Central memory CD4-positive, alpha-beta T cell (primary cell): ENCODE measurements around the gene PRADC1.

Experiments used
- DNase-seq: peaks from one replicate; pipeline ENCODE4 v3.0.0; 2022

PRADC1 gene

DNA sequence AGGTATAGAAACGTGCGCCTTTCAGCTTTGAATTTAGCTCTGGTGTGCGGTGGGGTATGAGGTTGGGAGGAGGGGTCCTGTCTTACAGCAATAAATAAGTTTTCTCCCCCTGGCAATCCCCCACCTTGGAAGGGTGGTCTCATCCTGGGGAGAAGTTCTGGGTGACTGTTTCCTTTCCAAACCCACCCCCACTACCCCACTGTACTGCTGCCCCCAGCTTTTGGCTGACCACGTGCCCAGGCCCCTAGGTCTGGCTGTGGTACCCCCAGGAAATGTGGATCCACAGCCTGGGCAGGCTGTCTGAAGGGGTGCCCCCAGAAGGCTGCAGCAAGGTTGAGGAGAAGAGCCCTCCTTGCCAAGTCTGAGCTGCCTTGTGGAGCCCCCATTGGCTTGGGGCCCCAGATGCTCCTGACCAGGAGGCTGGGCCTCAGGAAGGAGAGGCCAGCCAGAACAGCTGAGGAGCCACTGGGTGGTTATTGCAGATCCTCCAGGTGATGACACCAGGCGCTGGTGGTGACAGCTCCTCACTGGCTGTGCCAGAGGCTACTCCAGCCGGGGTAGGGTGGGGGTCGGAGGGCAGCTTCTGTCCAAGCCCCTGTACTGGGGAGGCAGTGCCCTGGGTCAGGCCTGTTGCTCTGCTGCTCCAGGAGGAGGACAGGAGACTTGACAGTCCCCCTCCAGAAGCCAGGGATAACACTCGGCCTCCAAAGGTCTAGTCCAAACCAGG, 25.3 kb upstream of the PRADC1 start:
- DNase-seq: no peak

GRCh38 chr2:73257425-73258125, 24.5 kb upstream of the PRADC1 start:
- no peak for DNase-seq

- DNase-seq: no peak
Measured at GRCh38 chr2:73257021-73257420, 24.0 kb upstream of the PRADC1 start.

DNA sequence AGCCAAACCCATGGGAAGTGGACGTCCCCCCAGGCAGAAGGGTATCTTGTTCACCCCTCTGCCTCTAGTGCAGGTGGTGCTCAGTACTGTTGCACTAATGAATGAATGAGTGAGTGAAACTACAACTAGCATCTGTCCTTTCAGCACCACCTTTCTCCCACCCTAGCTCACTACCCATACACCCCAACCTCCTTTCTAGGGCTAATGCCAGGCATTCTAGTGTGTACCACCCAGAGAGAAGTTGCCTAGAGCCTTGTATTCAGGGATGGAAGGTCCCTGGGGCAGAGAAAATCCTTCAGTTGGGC, 23.5 kb upstream of the PRADC1 start:
- DNase-seq: no peak

- no peak for DNase-seq
Measured at GRCh38 chr2:73255907-73256617, 23.0 kb upstream of the PRADC1 start.

DNA sequence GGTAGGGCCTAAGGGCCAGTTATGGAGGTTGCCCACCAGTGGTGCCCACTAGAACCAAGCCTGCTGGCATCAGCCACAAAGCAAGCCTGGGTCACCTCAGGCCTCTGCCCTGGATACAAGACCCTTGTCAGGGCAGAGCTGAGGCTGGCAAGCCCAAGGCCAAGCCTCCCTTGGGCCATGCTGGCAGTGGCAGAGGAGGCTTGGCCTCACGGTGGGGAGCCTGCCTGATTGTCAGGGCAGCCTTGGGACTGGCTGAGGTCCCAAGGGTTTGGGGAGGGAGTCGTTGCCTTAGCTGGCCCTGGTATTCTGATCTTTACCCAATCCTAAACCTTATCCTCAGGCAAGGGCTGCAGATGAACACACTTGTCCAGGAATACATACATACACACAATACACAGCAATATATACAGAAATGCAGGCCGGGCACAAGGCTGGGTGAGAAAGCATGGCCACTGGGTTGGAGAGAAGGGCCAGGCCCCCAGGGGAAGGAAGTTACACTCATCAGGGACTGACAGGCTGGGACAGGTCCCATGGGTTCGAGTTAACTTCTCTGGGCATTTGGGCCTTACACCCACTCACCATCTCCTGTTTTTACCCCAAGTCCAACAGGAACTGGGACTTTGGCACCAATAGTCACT, 22.1 kb upstream of the PRADC1 start:
- no peak for DNase-seq

DNA sequence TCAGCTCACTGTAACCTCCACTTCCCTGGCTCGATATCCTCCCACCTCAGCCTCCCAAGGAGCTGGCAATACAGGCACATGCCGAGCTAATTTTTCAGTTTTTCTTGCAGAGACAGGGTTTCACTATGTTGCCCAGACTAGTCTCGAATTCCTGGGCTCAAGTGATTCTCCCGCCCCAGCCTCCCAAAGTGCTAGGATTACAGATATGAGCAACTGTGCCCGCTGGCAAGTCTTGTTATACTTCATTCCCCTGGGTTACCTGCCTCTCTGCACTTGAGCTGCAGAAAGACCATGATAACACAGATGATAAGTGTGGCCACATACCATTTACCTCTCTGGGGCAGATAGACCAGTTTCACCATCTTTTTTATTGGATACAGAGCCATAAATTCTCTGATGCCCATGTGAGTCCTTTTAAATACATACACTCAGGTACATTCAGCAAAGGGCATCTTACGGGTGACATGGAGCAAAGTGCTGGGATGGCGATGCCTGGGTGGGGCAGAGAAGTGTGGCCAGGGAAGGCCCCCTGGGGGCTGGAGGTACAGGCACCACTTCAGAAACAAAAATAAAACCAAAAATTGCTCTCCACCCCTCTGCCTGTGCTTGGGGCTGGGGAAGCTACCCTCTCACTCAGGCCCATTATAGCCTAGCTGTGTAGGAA, 21.4 kb upstream of the PRADC1 start:
- DNase-seq: no peak

DNA sequence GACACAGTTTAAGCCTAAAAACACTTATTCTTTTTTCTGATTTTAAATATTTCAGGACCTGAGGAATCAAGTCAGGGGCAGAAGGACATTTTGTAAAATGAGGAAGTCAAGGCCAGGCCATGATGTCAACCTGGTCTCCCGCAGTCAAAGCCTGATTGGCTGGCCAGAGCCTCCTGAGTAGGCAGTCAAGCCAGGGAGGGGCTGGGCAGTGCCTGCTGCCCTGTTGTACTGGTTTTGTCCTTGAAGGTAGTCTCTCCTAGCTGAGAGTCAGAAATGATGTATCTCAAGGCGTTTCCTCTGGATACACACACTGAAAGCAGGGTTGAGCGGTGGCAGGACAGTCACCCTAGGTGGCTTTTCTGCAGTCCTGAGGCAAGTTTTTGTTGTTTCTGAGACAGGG, 20.9 kb upstream of the PRADC1 start:
- no peak for DNase-seq

DNA sequence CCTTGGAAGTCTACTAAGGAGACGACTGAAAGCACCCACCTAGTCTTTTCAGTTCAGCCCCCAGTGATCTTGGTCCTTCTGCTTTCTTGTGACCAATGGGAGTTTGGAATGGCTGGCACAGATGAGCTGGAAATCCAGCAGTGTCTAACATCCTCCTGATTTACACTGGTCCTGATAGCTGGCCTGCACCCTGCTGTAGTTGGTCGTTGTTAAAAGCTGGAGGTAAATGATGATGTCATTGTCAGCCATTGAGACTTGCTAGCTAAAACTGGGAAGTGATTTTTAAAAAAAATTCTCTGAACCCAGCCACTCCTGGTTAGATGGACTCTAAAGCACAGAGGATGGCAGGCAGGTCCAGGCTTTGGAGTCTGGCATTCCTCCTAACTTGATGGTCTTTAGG, 20.4 kb upstream of the PRADC1 start:
- DNase-seq: no peak

- no peak for DNase-seq
Measured at GRCh38 chr2:73252238-73253027, 19.4 kb upstream of the PRADC1 start.

DNA sequence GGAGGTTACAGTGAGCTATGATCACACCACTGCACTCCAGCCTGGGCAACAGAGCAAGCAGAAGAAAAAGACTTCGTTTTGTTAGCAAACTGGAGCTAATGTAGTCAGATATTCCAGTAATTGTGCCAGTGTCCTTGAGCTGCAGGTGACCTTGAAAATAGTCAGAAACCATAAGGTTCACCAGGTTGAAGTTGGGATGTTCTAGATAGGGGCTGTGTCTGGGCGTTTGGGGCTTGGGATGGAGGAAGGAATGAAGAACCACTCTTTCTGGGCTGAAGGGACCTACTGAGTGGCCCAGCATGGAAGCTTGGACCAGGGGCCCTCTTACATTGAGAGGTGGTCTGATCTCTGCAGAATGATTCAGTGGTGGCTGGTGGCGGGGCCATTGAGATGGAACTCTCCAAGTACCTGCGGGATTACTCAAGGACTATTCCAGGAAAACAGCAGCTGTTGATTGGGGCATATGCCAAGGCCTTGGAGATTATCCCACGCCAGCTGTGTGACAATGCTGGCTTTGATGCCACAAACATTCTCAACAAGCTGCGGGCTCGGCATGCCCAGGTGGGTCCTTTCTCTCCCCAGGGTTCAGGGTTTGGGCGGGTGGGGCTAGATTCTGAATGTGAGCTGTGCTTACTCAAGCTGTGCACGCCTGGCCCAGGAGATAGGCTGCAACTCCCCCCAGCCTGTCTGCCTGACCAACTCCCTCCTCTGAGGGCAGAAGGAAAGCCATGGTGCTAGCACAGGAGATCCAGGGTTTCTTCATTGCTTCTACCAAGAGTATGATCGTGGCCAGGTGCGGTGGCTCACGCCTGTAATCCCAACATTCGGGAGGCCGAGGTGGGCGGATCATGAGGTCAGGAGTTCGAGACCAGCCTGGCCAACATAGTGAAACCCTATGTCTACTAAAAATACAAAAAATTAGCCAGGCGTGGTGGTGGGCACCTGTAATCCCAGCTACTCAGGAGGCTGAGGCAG, 18.1 kb upstream of the PRADC1 start:
- DNase-seq: no peak

DNA sequence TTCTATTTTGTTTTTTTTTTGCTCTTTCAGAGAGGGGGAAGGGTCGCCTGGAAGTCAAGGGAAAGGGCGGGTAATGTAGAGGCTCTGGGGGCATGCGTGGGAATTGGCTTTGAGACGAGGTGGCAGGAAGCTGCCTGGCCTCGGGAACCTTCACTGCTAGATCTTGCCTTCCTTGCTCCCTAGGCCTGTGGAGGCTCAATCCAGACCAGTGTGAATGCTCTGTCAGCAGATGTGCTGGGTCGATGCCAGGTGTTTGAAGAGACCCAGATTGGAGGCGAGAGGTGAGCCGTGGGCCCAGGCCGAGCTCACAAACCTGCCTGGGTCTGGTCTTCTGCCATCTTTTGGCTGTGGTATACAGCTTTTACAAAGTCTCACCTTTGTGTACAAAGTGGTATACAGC, 16.6 kb upstream of the PRADC1 start:
- DNase-seq: no peak

GRCh38 chr2:73246850-73247249, 13.8 kb upstream of the PRADC1 start:
- no peak for DNase-seq

DNA sequence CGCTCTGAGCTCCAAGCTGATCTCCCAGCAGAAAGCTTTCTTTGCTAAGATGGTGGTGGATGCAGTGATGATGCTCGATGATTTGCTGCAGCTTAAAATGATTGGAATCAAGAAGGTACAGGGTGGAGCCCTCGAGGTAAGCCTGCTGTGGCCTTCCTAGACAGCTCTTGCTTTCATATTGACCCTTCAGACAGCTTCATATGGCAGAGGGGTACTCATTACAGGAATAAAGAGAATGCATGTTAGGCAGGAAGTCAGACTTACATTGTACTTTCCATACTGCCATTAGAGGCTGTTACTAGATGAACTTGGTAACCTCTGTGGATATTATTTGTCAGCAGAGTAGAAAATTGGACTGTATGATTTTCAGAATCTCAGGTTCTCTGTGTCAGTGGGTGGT, 11.5 kb upstream of the PRADC1 start:
- DNase-seq: no peak

GRCh38 chr2:73243884-73244570, 11.0 kb upstream of the PRADC1 start:
- DNase-seq: no peak

- DNase-seq: no peak
Measured at GRCh38 chr2:73239776-73240175, 6.7 kb upstream of the PRADC1 start.

GRCh38 chr2:73238976-73239375, 5.9 kb upstream of the PRADC1 start:
- no peak for DNase-seq

GRCh38 chr2:73238149-73238548, 5.1 kb upstream of the PRADC1 start:
- no peak for DNase-seq

- no peak for DNase-seq
Measured at GRCh38 chr2:73237168-73237567, 4.1 kb upstream of the PRADC1 start.

DNA sequence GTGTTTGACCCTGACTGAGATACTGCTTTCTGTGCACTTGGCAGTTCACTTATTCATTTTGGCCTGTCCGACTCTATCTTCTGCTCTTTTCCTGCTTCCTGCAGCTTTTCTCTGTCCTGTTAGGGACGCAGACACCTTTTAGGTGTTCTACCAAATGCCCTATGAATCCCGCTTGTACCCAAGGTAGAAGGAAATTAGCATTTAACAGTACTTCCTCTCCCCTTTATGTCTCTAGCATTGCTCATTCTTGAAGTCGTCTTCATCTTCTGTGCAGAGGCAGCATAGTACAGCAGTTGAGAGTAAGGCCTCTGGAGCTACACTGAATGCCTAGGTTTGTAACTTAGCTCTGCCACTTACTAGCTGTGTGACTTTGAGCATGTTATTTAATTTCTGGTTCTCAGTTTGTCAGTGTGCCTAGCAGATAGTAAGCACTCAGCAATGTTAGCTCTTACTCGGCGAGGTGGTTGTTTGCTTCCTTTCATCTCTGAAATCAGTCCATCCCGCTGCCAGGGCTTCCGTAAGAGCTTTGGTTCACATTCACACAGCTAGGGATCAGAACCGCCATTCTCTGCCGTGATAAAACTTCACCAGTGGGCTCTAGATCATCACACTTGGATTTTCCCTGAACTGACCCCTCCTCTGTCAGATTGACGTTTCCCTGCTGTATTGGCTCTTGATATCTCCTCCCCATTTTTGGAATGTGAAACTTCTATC, 2.4 kb upstream of the PRADC1 start:
- DNase-seq: peak; percentile 12
